GM12801 (cell line): ENCODE results near the gene MFAP5.

Experiments used
- TF ChIP-seq, protein P1 (sequence below): IDR thresholded peaks from one replicate; pipeline ENCODE4 v1.5.1; 2011; ENCODE audit warnings: control low read depth; ENCODE audit not compliant: insufficient read length; ENCODE audit errors: extremely low read depth

Gene MFAP5

DNA sequence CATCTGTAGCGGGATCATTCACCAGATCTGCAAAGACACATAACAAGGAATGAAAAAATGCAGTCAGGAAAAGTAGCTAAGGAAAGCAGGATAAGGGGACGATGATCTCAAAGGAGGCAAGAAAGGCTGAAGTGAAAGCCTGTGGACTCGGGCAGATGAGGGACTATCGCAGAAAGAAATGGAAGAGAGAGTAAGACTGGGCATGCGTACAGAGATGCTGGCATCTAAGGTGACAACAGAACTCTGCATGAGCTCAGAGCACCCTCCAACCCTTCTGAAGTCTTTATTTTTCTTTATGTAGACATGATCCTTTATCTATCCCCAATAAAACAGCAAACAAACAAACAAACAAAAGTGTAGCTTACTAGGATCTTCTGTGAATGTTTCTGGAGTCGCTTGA lies 7.2 kb downstream of the MFAP5 start:
- TF ChIP-seq, protein P1, sequence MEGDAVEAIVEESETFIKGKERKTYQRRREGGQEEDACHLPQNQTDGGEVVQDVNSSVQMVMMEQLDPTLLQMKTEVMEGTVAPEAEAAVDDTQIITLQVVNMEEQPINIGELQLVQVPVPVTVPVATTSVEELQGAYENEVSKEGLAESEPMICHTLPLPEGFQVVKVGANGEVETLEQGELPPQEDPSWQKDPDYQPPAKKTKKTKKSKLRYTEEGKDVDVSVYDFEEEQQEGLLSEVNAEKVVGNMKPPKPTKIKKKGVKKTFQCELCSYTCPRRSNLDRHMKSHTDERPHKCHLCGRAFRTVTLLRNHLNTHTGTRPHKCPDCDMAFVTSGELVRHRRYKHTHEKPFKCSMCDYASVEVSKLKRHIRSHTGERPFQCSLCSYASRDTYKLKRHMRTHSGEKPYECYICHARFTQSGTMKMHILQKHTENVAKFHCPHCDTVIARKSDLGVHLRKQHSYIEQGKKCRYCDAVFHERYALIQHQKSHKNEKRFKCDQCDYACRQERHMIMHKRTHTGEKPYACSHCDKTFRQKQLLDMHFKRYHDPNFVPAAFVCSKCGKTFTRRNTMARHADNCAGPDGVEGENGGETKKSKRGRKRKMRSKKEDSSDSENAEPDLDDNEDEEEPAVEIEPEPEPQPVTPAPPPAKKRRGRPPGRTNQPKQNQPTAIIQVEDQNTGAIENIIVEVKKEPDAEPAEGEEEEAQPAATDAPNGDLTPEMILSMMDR, result no peak

DNA sequence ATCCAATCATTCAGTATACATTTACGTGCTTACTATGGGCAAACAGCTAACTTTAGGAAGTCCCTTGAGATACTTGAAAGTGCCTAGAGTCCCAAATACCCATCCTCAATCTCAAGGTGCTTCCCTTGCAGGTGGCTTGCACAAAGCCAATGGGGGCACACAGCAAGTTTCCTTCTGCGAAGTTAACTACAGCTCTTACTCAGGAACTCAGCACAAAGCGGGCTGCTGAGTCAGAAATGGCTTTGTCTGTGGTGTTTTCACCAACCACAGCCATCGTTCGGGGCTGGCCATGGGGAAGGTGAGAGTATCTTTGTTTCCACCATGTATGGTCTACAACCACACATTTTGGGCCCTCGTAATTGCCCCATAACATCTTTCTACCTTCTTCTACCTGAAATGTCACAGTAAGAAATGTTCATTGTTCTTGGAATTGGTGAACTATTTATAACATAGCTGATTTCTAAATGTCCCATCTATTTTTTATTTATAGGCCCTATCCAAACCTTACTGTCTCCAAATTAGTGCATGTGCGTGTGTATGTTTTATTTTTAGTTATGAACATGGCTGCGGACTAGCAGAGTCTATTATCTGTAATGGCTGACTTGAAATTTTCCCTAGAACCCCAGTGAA lies 13.9 kb downstream of the MFAP5 start:
- TF ChIP-seq, protein P1, result no peak

DNA sequence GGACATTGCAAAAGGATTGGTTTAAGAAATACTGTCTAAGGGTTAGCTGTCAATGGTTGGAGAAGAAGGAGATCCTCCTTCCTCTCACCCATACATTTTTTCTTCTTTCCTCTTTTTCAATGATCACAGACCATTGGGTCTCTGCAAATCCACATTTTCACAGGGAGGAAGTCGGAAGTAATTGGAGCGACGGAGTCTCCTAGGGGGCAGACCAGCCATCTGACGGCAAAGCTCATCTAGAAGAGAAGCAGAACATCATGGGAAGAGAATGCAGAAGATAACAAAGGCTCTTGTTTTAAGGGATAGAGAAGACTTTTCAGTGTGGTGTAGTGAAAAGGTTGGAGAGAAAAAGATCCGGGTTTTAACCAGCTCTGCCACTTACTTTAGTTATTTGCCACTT lies 14.7 kb downstream of the MFAP5 start:
- TF ChIP-seq, protein P1, result no peak

DNA sequence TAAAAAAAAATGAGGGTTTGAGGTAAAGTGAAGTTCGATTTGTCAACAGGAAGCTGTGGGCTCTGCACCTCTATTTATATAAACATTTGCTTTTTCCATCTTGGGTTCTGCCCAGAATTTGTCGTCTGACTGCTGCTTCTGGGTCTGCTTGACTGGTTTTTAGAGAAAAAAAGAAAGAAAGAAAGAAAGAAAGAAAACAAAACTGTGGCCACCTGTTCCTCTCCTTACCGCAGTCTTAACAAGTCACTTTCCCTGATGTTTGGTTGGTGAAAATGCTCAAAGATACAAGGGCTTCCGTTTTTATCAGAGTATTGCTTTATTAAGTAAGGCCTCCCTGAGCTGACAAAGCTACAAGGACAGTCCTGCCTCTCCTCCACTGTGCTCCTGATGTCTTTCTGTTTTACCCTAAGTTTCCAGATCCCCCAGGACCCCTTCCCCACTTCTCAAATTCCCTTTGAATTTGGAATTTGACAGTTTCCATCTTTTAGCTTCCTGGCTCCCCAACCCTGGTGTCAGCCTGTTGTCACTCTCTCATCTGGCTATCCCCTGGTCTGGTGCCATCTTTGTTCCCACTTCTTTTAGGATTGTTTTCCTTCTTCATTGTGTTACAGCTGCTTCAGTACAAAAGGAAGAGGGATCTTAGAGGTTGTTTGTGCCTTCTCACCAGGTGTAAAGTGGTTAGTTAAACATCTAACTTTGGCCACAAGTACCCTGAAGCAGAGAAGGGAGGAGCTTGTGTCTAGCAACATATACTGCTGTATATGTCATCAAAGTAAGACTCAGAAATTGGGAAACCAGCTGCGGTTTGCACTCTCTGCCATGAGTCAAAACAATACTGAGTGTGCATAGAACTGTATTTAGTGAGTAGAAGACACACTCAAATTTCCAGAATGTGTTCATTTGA lies 18.0 kb downstream of the MFAP5 start:
- TF ChIP-seq, protein P1, result no peak

DNA sequence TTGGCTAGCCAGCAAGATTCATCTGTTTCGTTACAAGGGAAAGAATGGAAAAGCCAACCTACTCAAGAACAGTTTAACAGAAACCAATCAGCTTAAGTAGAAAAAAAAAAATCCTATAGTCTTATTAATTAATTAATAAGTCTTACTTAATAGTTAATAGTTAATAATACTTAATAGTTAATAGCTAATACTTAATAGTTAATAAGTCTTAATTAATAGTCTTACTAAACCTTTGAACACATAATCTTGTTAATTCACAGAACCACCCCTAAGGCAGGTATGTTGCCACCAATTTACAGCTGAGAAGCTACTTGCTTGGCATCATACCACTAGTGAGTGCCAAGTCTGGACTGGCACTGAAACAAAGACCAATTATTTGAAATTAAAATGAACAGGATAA lies 19.9 kb downstream of the MFAP5 start:
- TF ChIP-seq, protein P1, result no peak

DNA sequence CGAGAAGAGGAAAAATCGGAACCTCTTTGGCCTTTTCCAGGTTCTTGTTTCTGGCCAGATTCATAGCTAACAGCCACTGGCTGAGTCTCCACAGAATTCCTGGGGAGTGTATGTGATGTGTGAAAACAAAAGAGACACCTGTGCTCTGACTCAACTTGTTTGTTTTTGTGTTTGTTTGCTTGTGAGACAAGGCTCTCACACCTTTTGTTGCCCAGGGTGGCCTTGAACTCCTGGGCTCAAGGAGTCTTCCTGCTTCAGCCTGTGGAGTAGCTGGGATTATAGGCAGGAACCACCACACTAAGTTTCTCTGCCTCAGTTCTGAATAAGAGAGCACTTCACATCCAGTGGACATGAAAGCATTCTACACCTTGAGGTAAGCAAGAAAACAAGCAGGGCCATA lies 22.7 kb downstream of the MFAP5 start:
- TF ChIP-seq, protein P1, result no peak

DNA sequence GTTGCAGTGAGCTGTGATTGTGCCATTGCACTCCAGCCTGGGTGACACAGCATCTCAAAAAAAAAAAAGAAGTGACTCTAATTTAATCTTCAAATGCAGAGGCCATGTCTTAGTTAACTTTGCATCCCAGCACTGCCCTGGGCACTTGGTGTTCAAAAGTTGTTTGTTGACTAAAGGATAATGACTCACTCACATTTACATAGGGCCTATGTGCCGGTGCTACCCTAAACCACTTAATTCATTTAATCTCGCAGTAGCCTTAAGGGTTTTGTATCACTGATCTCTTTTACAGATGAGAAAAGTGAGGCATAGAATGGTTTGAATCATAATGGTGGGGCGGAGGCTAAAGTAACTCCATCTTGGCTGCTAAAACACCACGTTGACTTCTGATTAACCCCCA lies 23.7 kb downstream of the MFAP5 start:
- TF ChIP-seq, protein P1, result no peak
